NCI-H2196 (cell line): ENCODE results near the gene TMEM132A.

Experiments
- DNase-seq: peaks from one replicate; lab custom pipeline; 2025; ENCODE audit not compliant: unreplicated experiment; lab: John Stamatoyannopoulos, UW

The TMEM132A gene

DNA sequence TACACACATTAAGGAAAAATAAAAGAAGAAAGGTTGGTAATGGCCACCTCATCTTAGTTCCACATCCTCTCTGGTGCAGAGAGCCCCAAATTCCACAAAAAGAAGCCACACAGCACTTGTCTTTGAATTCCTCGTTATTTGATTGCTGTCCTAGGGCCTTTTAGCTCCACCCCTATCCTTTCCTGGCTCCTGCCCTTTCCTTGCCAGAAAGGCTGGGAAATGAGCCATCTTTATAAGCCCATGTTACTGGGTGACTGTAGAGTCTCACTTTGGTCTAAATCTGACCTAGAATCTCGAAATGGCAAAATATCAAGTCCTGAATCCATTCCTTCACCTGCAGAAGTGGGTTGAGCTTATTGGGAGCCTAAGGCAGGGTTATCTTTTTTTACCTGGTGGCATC, 4.3 kb upstream of the TMEM132A start:
- DNase-seq, result no peak

DNA sequence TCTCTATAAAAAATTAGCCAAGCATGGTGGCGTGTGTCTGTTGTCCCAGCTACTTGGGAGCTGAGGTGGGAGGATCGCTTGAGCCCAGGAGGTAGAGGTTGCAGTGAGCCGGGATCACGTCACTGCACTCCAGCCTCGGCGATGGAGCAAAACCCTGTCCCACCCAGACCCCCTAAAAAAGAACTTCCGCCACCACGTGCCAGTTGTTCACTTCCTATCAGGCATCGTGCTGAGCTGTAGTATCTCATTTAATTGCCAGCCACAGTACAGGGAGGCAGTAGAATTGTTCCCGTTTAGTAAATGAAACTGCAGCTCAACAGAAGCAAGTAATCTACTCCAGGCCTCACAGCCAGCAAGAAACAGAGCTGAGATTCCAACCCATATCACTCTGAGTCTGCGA, 3.0 kb upstream of the TMEM132A start:
- no peak for DNase-seq

DNA sequence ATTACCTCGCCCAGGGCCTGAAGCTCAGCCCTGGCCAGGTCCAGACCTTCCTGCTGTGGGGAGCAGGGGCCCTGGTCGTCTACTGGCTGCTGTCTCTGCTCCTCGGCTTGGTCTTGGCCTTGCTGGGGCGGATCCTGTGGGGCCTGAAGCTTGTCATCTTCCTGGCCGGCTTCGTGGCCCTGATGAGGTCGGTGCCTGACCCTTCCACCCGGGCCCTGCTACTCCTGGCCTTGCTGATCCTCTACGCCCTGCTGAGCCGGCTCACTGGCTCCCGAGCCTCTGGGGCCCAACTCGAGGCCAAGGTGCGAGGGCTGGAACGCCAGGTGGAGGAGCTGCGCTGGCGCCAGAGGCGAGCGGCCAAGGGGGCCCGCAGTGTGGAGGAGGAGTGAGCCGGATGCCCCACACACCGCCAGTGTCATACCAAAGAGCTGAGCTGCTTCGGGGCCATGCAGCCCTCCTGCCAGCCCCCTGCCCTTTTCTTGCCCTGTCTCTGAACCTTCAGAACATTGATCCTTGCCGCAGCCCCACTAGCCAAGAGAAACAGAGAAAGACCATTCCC, 2.4 kb upstream of the TMEM132A start:
- no peak for DNase-seq

DNA sequence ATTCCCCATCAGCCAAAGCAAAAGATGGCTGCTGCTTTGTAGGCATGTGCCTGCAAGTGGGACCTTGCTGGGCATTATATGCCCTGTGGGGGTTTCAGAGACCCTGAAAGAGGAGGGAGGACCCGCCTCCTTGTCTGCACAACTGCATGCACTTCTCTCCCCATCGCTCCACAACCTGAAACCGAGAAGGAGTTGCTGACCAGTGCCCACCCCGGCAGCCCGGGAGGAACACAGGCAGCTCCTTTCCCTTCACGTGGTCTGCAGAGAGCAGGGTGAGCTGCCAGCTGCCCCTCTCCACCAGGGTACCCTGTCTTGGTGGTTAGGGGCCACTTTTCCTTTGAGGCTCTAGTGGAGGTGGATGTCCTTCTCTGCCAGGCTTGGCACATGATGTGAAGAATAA, 1.4 kb upstream of the TMEM132A start:
- no peak for DNase-seq

DNA sequence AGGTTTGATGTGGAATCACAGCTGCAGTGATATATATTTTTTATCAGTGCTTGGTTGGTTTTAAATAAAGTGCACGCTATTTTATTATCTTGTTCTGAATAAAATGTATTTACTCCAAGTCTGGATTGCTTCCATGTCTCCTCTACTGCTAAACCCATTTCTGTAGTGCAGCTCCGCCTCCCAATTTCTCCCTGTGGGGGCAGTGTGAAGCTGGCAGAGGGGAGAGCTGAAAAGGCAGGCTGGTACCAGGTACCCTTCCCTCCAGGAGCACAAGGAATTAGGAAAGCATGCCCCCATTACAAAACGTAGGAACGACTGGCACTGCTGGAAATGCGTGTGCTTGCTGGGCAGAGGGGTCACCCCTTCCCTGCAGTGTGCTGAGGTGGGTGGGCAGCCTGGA, 934 bp upstream of the TMEM132A start:
- DNase-seq, result no peak

DNA sequence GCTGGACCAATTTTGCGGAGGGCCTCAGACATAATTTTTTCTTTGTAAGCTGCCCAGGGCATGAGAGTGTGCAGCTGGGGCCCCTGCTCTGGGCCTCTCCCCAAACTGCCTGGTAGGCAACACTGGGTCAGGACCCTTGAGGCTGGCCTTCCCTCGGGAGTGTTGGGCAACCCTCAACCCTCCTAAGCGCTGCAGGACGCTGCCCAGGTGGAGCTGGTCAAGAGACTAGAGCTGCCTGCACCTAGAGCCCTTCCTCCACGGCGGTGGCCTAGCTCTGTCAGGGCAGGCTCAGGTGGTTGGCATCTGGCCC, 505 bp upstream of the TMEM132A start:
- no peak for DNase-seq

DNA sequence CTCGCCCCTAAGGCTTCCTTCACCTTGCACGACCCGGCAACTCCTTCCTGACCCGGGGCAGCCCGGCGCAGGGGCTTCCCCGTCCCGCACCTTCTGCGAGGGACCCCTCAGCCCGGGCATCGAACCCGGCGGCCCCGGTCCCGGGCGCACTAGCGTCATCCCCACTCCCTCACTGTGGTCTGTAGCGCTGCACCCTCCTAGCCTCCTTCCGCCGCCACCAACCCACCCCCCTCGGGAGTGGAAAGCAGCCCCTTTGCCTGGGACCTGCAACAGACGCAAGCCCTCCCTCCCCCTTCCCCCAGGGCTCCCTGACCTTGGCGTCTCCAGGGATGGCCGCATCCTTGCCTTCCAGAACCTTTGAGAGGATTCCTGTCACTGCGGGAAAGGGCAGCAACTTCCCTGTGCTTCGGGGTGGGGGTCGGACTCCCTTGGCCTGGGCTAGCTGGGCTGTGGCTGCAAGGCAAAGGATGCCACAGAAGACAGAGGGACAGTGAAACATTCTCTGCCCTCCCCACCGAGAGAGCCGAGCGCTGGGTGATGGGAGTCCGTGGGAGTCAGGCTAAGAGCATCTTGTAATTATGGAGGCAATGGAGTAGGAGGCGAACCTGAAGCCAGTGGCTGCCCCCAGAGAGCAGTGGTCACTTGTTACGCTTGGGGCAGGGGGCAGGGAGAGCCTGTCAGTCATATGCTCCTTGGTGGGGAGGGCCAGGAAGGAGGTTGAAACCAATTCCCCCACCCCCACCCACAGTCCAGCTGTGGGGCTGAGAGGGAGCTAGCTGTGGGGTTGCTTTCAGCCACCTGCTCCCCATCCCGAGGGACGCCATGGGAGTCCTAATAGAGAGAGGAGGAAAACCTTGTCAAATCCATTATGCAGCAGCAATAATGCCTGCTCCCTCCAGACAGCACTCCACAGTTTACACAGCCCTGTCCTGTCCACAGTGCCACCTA, 920 bp downstream of the TMEM132A start:
- no peak for DNase-seq

DNA sequence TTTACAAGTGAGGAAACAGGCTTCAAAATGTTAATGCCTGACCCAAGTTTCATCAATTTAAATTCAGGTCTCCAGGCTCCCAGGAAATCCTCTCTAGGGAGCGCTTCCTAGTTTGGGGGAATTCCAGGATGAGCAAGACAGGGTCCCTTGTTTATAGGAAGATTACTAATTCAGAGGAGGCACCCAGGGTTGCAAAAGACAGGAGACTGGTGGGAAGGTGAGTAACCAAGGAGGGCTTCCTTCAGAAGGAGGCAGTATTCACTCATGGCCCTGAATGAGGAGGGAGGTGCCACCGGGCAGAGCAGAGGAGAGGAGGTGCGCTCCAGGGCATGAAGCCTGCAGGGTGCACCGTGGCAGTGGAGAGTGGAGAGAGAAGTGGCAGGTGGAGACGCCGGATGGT, 1.6 kb downstream of the TMEM132A start:
- DNase-seq, result no peak

DNA sequence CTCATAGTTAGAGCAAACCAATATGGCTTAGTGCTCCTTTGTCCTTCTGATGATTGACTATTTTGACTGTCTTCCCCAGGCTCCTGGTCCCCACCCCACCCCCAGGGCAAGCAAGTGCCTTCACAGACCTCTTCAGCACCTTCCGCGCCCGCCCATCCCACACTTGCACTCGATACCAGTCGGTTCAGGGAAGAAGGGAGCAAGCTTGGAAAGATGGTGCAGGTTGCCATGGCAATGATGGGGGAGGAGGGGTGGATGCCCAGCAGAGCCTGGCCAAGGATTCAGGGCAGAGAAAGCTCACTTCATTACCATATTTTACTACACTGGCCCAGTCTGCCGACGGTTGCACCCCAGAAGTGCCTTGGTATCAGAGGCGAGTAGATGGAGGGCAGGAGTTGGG, 2.2 kb downstream of the TMEM132A start:
- DNase-seq, result no peak

DNA sequence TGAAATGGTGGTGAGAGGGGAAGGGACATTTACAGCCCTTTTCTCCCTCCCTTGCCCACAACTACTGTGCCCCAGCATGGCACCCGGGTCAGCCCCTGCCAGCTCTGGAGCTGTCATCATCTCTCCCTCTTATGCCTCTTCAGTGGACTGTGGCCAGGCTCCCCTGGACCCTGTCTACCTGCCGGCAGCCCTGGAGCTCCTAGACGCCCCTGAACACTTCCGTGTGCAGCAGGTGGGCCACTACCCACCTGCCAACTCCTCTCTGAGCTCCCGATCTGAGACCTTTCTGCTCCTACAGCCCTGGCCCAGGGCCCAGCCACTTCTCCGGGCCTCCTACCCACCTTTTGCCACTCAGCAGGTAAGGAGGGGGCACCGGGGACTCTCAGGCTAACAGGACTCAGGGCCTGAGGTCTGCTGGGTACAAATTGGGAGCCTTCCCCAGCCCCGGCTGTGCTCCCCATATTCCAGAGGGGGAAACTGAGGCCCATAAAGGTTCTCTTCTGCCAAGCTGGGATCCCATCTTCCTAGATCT, 2.9 kb downstream of the TMEM132A start:
- no peak for DNase-seq

DNA sequence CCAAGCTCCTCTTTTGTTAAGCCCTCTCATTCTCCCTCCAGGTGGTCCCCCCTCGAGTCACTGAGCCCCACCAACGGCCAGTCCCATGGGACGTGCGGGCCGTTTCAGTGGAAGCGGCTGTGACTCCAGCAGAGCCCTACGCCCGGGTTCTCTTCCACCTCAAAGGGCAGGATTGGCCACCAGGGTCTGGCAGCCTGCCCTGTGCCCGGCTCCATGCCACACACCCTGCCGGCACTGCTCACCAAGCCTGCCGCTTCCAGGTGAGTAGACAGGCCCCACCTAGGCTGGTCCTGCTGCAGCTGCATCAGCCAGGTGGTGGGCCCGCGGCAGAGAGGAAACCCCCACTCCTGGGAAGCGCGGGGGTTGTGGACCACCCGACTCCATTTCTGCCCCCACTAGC, 3.3 kb downstream of the TMEM132A start:
- no peak for DNase-seq

DNA sequence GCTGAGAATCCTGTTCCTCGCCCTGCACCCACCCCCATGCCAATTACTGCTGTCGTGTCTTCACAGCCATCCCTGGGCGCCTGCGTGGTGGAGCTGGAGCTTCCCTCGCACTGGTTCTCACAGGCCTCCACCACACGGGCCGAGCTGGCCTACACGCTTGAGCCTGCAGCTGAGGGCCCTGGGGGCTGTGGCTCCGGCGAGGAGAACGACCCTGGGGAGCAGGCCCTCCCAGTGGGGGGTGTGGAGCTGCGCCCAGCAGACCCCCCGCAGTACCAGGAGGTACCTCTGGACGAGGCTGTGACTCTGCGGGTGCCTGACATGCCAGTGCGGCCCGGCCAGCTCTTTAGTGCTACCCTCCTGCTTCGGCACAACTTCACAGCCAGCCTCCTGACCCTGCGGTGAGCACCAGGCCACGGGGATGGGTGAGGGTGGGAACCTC, 4.3 kb downstream of the TMEM132A start:
- DNase-seq, result no peak

DNA sequence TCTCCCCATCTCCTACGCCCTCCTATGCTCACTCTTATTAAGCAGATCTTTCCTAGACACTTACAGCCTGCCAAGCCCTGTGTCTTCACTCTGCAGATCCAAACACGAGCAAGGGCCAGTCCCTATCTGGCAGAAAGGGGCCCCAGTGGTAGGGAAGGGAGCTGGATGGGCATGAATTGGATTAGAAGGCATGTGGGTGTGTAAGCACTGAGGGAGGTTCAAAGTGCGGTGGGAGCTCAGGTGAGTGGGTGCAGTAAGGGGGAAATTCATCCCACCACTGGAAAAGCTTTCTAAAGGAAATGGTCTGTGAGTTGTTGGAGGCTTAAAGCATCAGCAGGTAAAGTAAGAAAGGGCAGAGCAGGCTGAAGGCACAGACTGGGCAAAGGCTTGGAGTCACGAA, 5.5 kb downstream of the TMEM132A start:
- DNase-seq, result no peak

DNA sequence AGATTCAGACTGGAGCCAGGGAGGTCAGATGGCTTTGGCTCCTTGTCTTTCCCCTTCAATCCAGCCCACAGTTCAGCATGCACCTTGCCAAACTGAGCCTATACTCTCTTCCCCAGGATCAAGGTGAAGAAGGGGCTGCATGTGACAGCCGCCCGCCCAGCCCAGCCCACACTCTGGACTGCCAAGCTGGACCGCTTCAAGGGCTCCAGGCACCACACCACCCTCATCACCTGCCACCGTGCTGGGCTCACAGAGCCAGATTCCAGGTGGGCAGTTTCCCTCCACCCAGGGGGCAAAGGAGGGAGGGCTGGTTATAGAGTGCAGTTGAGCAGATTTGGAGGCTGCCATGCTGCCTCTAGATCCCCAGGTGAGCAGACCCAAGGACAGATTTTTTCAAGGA, 6.1 kb downstream of the TMEM132A start:
- DNase-seq, result no peak

DNA sequence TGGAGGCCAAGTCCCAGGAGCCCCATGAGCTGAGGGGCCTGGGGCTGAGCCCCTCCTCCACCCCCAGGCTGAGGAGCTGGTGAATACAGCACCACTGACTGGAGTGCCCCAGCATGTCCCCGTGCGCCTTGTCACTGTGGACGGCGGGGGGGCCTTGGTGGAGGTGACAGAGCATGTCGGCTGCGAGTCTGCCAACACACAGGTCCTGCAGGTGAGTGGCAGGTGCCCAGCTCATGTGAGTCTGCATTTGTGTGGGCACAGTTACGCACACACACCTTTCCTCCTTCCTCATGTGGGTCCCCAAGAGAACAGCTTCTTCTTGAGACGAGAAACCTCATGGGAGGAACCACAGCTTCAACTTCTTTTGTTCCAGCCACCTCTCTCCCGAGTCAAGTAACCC, 7.7 kb downstream of the TMEM132A start:
- DNase-seq, result no peak

DNA sequence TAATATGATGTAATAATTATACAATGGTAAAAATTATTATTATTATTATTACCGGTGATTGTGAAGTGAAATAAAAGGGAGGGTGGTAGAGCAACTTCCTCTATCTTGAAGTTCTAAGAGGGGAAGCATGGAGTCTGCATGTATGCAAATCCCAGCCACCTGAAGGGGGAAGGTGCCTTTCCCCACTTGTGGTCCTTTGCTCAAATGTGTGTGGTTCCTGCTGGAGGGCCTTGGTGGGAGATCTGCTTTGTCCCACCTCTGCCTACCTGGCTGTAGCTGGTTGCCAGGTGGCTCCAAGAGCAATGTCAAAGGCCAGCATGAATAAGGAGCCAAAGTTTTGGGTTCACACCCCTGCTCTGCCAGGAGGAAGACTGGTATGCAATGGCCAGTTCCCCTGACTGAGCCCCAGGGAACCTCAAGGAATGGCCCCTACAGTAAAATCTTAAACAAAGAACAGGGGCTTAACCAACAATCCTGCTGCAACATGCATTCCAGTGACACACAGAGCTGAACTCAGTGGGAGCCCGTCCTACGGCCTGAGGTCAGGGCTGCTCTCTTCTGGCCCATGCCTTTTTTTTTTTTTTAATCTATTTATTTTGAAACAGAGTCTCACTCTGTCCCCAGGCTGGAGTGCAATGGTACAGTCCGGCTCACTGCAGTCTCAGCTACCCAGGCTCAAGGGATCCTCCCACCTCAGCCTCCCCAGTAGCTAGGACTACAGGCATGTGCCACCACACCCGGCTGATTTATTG, 8.5 kb downstream of the TMEM132A start:
- DNase-seq, result no peak

DNA sequence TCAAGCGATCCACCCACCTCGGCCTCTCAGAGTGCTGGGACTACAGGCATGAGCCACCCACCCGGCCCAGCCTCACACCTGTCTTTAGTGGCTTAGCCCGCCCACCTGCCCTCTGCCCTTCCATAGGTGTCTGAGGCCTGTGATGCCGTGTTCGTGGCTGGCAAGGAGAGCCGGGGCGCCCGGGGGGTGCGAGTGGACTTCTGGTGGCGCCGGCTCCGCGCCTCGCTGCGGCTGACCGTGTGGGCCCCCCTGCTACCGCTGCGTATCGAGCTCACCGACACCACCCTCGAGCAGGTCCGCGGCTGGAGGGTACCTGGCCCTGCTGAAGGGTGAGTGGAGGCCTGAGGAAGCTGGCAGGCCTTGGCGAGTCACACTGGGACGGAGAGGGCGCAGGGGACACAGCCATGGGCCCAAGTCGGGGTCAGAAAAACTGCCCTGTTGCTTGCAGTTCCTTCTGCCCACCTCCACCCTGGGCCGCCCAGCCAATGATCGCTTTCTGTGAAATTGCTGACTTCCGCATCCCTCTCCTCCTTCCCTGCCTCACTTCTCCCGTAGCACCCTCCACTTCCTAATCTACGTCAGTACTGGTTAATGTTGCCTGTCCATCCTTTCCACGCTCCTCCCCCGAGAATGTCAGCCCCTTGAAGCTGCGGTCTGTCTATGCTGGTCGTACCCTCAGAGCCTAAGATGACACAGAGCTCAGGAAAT, 9.3 kb downstream of the TMEM132A start:
- no peak for DNase-seq

DNA sequence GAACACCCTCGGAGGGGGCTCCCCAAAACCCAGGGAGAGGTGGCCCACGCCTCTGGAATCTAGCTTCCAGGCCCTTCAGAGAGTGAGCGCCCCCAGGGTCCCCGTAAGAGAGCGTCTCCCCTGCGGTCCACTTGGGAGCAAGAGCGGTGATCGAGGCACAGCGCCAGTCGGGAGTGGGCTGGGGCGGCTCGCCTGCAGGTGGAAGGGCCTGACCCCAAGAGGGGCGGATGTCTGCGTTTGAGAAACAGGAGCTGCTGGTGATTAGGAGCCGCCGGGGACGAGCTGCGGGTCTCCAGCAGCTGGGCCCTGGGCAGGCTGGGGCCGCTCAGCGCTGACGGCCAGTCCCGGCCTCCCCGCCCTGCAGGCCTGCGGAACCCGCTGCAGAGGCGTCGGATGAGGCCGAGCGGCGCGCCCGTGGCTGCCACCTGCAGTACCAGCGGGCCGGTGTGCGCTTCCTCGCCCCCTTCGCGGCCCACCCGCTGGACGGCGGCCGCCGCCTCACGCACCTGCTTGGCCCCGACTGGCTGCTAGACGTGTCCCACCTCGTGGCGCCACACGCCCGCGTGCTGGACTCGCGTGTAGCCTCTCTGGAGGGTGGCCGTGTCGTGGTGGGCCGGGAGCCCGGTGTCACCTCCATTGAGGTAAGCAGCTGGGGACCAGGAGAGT, 10.0 kb downstream of the TMEM132A start:
- DNase-seq, result no peak

DNA sequence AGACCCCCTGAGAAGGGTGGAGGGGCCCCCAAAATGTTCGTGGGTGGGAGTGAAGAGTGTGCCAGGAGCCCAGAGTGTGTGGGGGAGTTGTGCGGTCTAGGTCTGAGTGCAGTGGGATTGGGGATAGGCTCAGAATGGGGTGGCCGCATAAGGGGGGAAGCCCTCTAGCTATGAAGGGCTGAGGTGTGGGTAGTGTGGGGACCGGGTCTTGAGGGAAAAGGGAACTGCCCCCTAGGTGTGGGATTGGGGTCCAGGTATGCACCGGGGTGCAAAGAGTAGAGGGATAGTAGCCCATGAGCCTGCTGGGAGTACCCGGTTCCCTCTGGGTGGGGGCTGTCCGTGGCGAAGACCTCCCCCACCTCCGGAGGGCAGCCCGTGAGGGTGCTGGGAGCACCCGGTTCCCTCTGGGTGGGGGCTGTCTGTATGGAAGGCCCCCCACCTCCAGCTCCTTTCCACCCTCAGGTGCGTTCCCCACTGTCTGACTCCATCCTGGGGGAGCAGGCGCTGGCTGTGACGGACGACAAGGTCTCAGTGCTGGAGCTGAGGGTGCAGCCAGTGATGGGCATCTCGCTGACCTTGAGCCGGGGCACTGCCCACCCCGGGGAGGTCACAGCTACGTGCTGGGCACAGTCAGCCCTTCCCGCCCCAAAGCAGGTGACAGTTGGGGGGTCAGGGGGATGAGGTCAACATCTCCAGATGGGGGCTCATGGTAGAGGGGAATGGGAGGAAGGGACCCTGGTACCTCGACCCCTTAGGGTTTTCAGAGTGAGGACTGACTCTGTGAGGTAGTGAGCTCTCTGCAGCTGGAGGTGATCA, 10.7 kb downstream of the TMEM132A start:
- DNase-seq, result no peak
